ENCODE measurements around the gene TNFAIP3.

- TF ChIP-seq POLR2A (IDR thresholded peaks at IDR 0.05; ENCODE audit: low read length) (no peak), GATA1 (IDR thresholded peaks at IDR 0.05; ENCODE audit: low read depth, low read length) (no peak)
Observed at GRCh38 chr6:137919502-137919823, 52.4 kb downstream of the TNFAIP3 start.

Data from erythroblast (primary cell).